Esophagus muscularis mucosa (tissue), 4 donors: Measurements from ENCODE around the gene RYR2. TPM values are rescaled to one million over a fixed set of nuclear protein-coding genes. Genes with fewer than 3 reads are reported as not detected.

Source experiments
- DNase-seq: peaks from one replicate; pipeline ENCODE4 v3.0.0-alpha.2; 2017; ENCODE audit errors: extremely low spot score
- H3K27ac ChIP-seq, 4 donors: fragments of 200-600 bp; sonication (generic); replicated peaks in 1 of 4; 1 replicate in 3 of 4; 2 replicates in 1 of 4; pipeline ENCODE4 v1.5.1; 2016 to 2019; ENCODE audit warnings: mild to moderate bottlenecking in 1 of 4
- H3K27me3 ChIP-seq, 4 donors: fragments of 200-600 bp; sonication (generic); one replicate each; pipeline versions ENCODE4 v1.5.1 to v1.6.0; 2016 to 2019
- H3K36me3 ChIP-seq, 4 donors: fragments of 200-600 bp; sonication (generic); one replicate each; pipeline ENCODE4 v1.5.1; 2016 to 2019
- H3K4me1 ChIP-seq, 4 donors: fragments of 200-600 bp; sonication (generic); one replicate each; pipeline ENCODE4 v1.5.1; 2016 to 2019
- H3K4me3 ChIP-seq, 4 donors: fragments of 200-600 bp; sonication (generic); 1 replicate in 2 of 4; 2 replicates in 2 of 4; pipeline ENCODE4 v1.5.1; 2016 to 2019; ENCODE audit warnings: mild to moderate bottlenecking in 4 of 4, moderate library complexity in 1 of 4
- H3K9me3 ChIP-seq, 4 donors: fragments of 200-600 bp; sonication (generic); 1 replicate in 3 of 4; 2 replicates in 1 of 4; pipeline ENCODE4 v1.5.1; 2016 to 2019
- CTCF ChIP-seq, 3 experiments: fragments of 200-600 bp in 2 of 3; fragments of 450-650 bp in 1 of 3; sonication (generic) in 2 of 3; IDR thresholded peaks; one replicate each; pipeline ENCODE4 v1.5.1; 2017 to 2019; ENCODE audit warnings: antibody characterized with exemption in 3 of 3, mild to moderate bottlenecking in 2 of 3, moderate library complexity in 1 of 3
- EP300 ChIP-seq: sonication (generic); formaldehyde crosslinking; IDR thresholded peaks from one replicate; pipeline ENCODE4 v1.6.1; 2017; ENCODE audit warnings: antibody characterized with exemption
- POLR2A ChIP-seq: fragments of 450-650 bp; IDR thresholded peaks from one replicate; pipeline ENCODE4 v1.6.1; 2017; ENCODE audit warnings: antibody characterized with exemption, moderate library complexity, mild to moderate bottlenecking, low read depth
- POLR2AphosphoS5 ChIP-seq, 2 donors: sonication (generic); formaldehyde crosslinking; IDR thresholded peaks; one replicate each; pipeline ENCODE4 v1.6.1; 2017; ENCODE audit warnings: antibody characterized with exemption in 2 of 2
- WGBS: methylation state at CpG from one replicate; pipeline ENCODE4 v1.1.5; 2018; 5-methylcytosine and 5-hydroxymethylcytosine counted together
- intact Hi-C: fragments of 100-400 bp; cut with DNase I; formaldehyde crosslinking; loops from one replicate; pipeline ENCODE4 v1.15.1; 2023
- total RNA-seq, 4 donors: library from RNA; depleted of rRNA; stranded (reverse); fragments of >200 nt; gene quantifications; one replicate each; pipeline versions ENCODE4 v1.1.0 to v1.2.1, GENCODE V29; 2016

RYR2 gene
- total RNA-seq, 4 donors from 2014 or later = 29.8 to 56.3 (median 38.9) TPM

GRCh38 chr1:237005674-237006073, 36.3 kb upstream of the RYR2 start:
- 72% methylated on average over 4 of the region's 4 CpGs for WGBS
- no peak overlapping the region for H3K4me3 ChIP-seq
- no peak for DNase-seq
- H3K4me1 ChIP-seq = peaks cover 0 to 10% (median 5%) of the 10 kb centered on the region in 4 donors
- H3K27ac ChIP-seq = no peak overlapping the region
- H3K9me3 ChIP-seq = no peaks in the 10 kb centered on the region
- intact Hi-C loops = no loop called here
- no peaks in the 10 kb centered on the region for H3K27me3 ChIP-seq
- TF ChIP-seq CTCF (IDR thresholded peaks at IDR 0.05) = no peak
- no peak for TF ChIP-seq POLR2A
- no peak for TF ChIP-seq POLR2AphosphoS5 (IDR thresholded peaks at IDR 0.05)
- no peak for TF ChIP-seq EP300
- H3K36me3 ChIP-seq = no peaks in the 10 kb centered on the region

- Histone ChIP-seq H3K4me1 (peaks cover 6 to 26% (median 16%) of the 10 kb centered on the region in 4 donors), H3K36me3 (no peaks in the 10 kb centered on the region), H3K9me3 (no peaks in the 10 kb centered on the region), H3K27me3 (no peaks in the 10 kb centered on the region), H3K27ac (peak overlapping the region in 1 of 4 donors; percentile 17), H3K4me3 (no peak overlapping the region)
- intact Hi-C loops = no loop called here
- TF ChIP-seq EP300 (no peak), CTCF (IDR thresholded peaks at IDR 0.05) (no peak), POLR2A (no peak), POLR2AphosphoS5 (IDR thresholded peaks at IDR 0.05) (no peak)
- 73% methylated on average over 14 of the region's 14 CpGs for WGBS
- DNase-seq = no peak
Observed at GRCh38 chr1:237007147-237007881, 34.7 kb upstream of the RYR2 start.

- WGBS = 88% methylated on average over 4 of the region's 4 CpGs
- H3K9me3 ChIP-seq = no peaks in the 10 kb centered on the region
- peaks cover 14 to 42% (median 32%) of the 10 kb centered on the region in 4 donors for H3K4me1 ChIP-seq
- TF ChIP-seq POLR2A (no peak), EP300 (no peak), POLR2AphosphoS5 (IDR thresholded peaks at IDR 0.05) (no peak), CTCF (IDR thresholded peaks at IDR 0.05) (no peak)
- DNase-seq = no peak
- H3K4me3 ChIP-seq = no peak overlapping the region
- H3K36me3 ChIP-seq = no peaks in the 10 kb centered on the region
- intact Hi-C loops = no loop called here
- no peaks in the 10 kb centered on the region for H3K27me3 ChIP-seq
- peak overlapping the region in 1 of 4 donors; percentile 89 for H3K27ac ChIP-seq
Observed at GRCh38 chr1:237009611-237010010, 32.4 kb upstream of the RYR2 start.

- WGBS = 45% methylated on average over 3 of the region's 3 CpGs
Observed at GRCh38 chr1:237011432-237011831, 30.6 kb upstream of the RYR2 start.

More at GRCh38 chr1:237011432-237011831, 30.6 kb upstream of the RYR2 start:
- no peak for TF ChIP-seq EP300
- no peak for TF ChIP-seq POLR2AphosphoS5 (IDR thresholded peaks at IDR 0.05)
- no peak for TF ChIP-seq CTCF (IDR thresholded peaks at IDR 0.05)
- no peak for TF ChIP-seq POLR2A
- Histone ChIP-seq H3K4me1 (peaks cover 14 to 42% (median 32%) of the 10 kb centered on the region in 4 donors), H3K9me3 (no peaks in the 10 kb centered on the region), H3K27ac (peak overlapping the region; percentile 85 to 94 (median 88)), H3K36me3 (no peaks in the 10 kb centered on the region), H3K4me3 (no peak overlapping the region), H3K27me3 (no peaks in the 10 kb centered on the region)
- DNase-seq = no peak
- intact Hi-C loops = no loop called here
